ENCODE results near the gene CABP7.

DNA sequence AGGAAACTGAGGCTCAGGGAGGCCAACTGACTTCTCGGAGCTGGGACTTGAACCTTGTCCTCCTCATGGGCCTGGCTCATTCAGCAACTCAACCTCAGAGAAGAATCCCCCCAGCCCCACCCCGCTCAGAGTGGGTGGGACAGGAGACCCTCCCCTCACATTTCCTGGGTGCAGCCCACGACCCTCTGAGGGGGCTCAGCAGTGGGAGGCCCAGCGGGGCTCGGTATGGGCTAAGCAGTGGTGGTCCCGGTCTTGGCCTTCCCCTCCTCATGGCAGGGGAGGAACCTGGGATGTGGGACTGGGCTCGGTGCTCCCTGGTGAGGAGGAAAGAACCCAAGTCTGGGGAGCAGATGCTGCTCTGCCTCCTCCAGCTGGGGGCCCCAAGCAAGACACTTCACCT is 14.2 kb upstream of the CABP7 start:
- TF ChIP-seq POLR2A (IDR thresholded peaks at IDR 0.05; ENCODE audit: control extremely low read depth in 1 of 2, low read depth in 2 of 2, low read length in 2 of 2) (no peak), JUND (IDR thresholded peaks at IDR 0.05; ENCODE audit: low read length) (no peak), TAF1 (IDR thresholded peaks at IDR 0.05; ENCODE audit: low read depth, low read length) (no peak), EZH2 (IDR thresholded peaks at IDR 0.05; ENCODE audit: low read depth, low read length, severe bottlenecking) (no peak), MAFK (IDR thresholded peaks at IDR 0.05; ENCODE audit: low read depth, low read length) (no peak), ASH2L (IDR thresholded peaks at IDR 0.05; ENCODE audit: low read length) (no peak), RAD21 (IDR thresholded peaks at IDR 0.05 in 1 of 2, conservative IDR thresholded peaks at IDR 0.05 in 1 of 2; ENCODE audit: low read depth in 2 of 2, low read length in 2 of 2) (no peak), TEAD4 (IDR thresholded peaks at IDR 0.05; ENCODE audit: low read depth, low read length) (no peak), KDM1A (IDR thresholded peaks at IDR 0.05; ENCODE audit: borderline replicate concordance, low read length) (no peak)
- TF ChIP-seq, protein P1, sequence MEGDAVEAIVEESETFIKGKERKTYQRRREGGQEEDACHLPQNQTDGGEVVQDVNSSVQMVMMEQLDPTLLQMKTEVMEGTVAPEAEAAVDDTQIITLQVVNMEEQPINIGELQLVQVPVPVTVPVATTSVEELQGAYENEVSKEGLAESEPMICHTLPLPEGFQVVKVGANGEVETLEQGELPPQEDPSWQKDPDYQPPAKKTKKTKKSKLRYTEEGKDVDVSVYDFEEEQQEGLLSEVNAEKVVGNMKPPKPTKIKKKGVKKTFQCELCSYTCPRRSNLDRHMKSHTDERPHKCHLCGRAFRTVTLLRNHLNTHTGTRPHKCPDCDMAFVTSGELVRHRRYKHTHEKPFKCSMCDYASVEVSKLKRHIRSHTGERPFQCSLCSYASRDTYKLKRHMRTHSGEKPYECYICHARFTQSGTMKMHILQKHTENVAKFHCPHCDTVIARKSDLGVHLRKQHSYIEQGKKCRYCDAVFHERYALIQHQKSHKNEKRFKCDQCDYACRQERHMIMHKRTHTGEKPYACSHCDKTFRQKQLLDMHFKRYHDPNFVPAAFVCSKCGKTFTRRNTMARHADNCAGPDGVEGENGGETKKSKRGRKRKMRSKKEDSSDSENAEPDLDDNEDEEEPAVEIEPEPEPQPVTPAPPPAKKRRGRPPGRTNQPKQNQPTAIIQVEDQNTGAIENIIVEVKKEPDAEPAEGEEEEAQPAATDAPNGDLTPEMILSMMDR (IDR thresholded peaks at IDR 0.05; ENCODE audit: control extremely low read depth in 1 of 3, insufficient read depth in 1 of 3, low read depth in 1 of 3, low read length in 3 of 3) = no peak

Measured in H1 (cell line).